ENCODE results near the gene ABRACL.

The ABRACL gene

DNA sequence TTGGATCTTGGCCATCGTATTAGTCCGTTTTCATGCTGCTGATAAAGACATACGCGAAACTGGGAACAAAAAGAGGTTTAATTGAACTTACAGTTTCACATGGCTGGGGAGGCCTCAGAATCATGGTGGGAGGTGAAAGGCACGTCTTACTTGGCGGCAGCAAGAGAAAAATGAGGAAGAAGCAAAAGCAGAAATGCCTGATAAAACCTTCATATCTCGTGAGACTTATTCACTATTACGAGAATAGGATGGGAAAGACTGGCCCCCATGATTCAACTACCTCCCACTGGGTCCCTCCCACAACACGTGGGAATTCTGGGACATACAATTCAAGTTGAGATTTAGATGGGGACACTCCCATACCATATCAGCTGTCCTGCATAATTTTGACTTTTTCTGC, 20.4 kb upstream of the ABRACL start:
- Histone ChIP-seq H3K79me2 (no peaks in the 10 kb centered on the region), H3K4me2 (ENCODE audit: low read length) (no peak overlapping the region), H3K4me3 (ENCODE audit: low read depth, low read length) (no peak overlapping the region), H3K9me3 (ENCODE audit: control insufficient read depth, low read length) (no peaks in the 10 kb centered on the region), H3K27ac (no peak overlapping the region), H3K36me3 (ENCODE audit: control insufficient read depth, insufficient read depth, low read length) (no peaks in the 10 kb centered on the region), H3K4me1 (no peaks in the 10 kb centered on the region), H2AFZ (no peak overlapping the region), H3K27me3 (ENCODE audit: control insufficient read depth, insufficient read depth, low read length) (no peaks in the 10 kb centered on the region), H3K9ac (no peak overlapping the region)
- TF ChIP-seq CTCF (IDR thresholded peaks at IDR 0.05): no peak

DNA sequence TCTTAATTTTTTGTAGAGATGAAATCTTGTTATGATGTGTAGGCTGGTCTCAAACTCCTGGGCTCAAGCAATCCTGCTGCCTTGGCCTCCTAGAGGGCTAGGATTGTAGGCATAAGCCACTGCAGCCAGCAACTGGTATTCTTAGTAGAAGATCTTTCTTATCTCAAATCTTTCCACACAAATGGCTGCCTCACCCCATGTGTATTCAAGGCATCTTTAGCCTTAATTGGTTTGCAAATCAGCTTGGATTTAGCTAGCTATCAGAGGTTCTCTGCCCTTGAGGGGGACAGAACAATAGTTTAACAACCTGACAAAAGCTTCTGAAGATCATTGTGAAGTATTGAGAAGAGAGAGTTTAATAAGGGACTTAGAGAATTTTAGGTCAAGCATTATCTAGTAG, 17.9 kb upstream of the ABRACL start:
- Histone ChIP-seq H3K27ac (no peak overlapping the region), H3K36me3 (ENCODE audit: control insufficient read depth, insufficient read depth, low read length) (no peaks in the 10 kb centered on the region), H3K27me3 (ENCODE audit: control insufficient read depth, insufficient read depth, low read length) (no peaks in the 10 kb centered on the region), H3K79me2 (no peaks in the 10 kb centered on the region), H3K4me3 (ENCODE audit: low read depth, low read length) (no peak overlapping the region), H3K4me1 (no peaks in the 10 kb centered on the region), H3K9ac (no peak overlapping the region), H3K4me2 (ENCODE audit: low read length) (no peak overlapping the region), H2AFZ (no peak overlapping the region), H3K9me3 (ENCODE audit: control insufficient read depth, low read length) (no peaks in the 10 kb centered on the region)
- TF ChIP-seq CTCF (IDR thresholded peaks at IDR 0.05): no peak

GRCh38 chr6:139011980-139012379, 16.6 kb upstream of the ABRACL start:
- no peaks in the 10 kb centered on the region for H3K79me2 ChIP-seq
- H3K36me3 ChIP-seq (ENCODE audit: control insufficient read depth, insufficient read depth, low read length): no peaks in the 10 kb centered on the region
- H2AFZ ChIP-seq: no peak overlapping the region
- H3K27me3 ChIP-seq (ENCODE audit: control insufficient read depth, insufficient read depth, low read length): no peaks in the 10 kb centered on the region
- H3K9me3 ChIP-seq (ENCODE audit: control insufficient read depth, low read length): no peaks in the 10 kb centered on the region
- no peak overlapping the region for H3K4me2 ChIP-seq (ENCODE audit: low read length)
- no peak overlapping the region for H3K4me3 ChIP-seq (ENCODE audit: low read depth, low read length)
- no peak for TF ChIP-seq CTCF (IDR thresholded peaks at IDR 0.05)
- H3K9ac ChIP-seq: no peak overlapping the region
- H3K27ac ChIP-seq: no peak overlapping the region
- H3K4me1 ChIP-seq: peaks cover 3% of the 10 kb centered on the region

GRCh38 chr6:139013185-139013800, 15.3 kb upstream of the ABRACL start:
- Histone ChIP-seq H3K9me3 (ENCODE audit: control insufficient read depth, low read length) (no peaks in the 10 kb centered on the region), H3K4me2 (ENCODE audit: low read length) (no peak overlapping the region), H3K79me2 (no peaks in the 10 kb centered on the region), H2AFZ (no peak overlapping the region), H3K9ac (no peak overlapping the region), H3K27me3 (ENCODE audit: control insufficient read depth, insufficient read depth, low read length) (no peaks in the 10 kb centered on the region), H3K4me1 (peaks cover 9% of the 10 kb centered on the region), H3K27ac (no peak overlapping the region), H3K4me3 (ENCODE audit: low read depth, low read length) (no peak overlapping the region), H3K36me3 (ENCODE audit: control insufficient read depth, insufficient read depth, low read length) (no peaks in the 10 kb centered on the region)
- TF ChIP-seq CTCF (IDR thresholded peaks at IDR 0.05): no peak

DNA sequence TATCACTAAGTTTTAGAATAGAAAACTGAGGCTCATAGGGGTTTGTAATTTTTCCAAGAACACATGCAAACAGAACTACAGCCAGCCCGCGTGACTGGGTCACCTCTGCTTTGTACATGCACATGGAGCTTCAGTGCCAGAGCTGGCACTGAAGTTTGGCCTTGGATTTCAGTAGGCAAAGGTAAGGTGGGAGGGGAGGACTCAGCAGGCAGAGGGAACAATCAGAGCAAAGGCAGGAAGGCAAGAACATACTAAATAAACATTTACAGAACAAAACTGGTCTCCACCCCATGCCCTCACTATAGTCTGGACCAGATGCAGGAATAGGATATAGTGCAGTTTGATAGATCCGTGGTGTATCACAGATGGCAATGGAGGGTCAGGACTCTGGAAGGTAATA, 13.6 kb upstream of the ABRACL start:
- Histone ChIP-seq H2AFZ (no peak overlapping the region), H3K4me1 (peaks cover 9% of the 10 kb centered on the region), H3K27ac (no peak overlapping the region), H3K4me2 (ENCODE audit: low read length) (no peak overlapping the region), H3K36me3 (ENCODE audit: control insufficient read depth, insufficient read depth, low read length) (no peaks in the 10 kb centered on the region), H3K79me2 (no peaks in the 10 kb centered on the region), H3K27me3 (ENCODE audit: control insufficient read depth, insufficient read depth, low read length) (no peaks in the 10 kb centered on the region), H3K9ac (no peak overlapping the region), H3K4me3 (ENCODE audit: low read depth, low read length) (no peak overlapping the region), H3K9me3 (ENCODE audit: control insufficient read depth, low read length) (no peaks in the 10 kb centered on the region)
- TF ChIP-seq CTCF (IDR thresholded peaks at IDR 0.05): no peak
